ENCODE results near the gene MCTP2. TPM values are rescaled to one million over a fixed set of nuclear protein-coding genes. Genes with fewer than 3 reads are reported as not detected.
"Not testable (repeated sequence)": the region's sequence is repeated elsewhere in the genome, so short reads cannot be mapped to it uniquely, and the experiment has no call there.

Gene MCTP2
- total and polyA plus RNA-seq, 5 experiments from 2014 or later: 1.8 to 14.9 (median 5.6) TPM

DNA sequence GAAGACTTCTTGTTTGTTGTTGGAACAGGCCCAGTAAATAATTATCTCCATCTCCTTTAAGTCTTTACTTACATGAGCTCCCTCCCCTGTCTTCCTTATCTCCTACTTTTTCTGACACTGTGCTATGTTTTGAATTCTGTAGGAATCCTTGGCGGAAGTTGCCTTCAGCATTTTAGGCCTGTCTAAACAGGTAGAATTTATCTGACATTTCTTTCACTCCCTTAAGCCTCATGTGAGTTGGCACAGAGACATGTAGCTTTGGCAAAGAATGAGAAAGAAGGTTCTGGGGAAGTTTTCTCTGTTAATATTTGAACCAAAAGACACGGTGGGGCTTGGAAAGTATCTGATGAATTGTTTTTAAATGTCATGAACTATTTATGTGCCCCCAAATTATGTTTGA is 8.1 kb downstream of the MCTP2 start:
- POLR2A ChIA-PET: interaction anchor here (1.5 kb wide), 1 partner anchor 8 kb away, joined by 9 read pairs; the partner anchor contains the start of gene MCTP2
- Mint-ChIP-seq H3K27ac (peak overlapping the region in 3 of 10 donors; percentile 28 to 84 (median 63)), H3K4me3 (no peak overlapping the region), H3K27me3 (no peaks in the 10 kb centered on the region), H3K9me3 (no peaks in the 10 kb centered on the region), H3K4me1 (peaks cover 15 to 76% (median 25%) of the 10 kb centered on the region in 4 donors), H3K36me3 (no peaks in the 10 kb centered on the region)
- DNase-seq: no peak
- no peak for ATAC-seq

GRCh38 chr15:94240480-94240879 is 9.1 kb downstream of the MCTP2 start:
- ATAC-seq: no peak
- POLR2A ChIA-PET: interaction anchor here (0.6 to 1.5 kb wide), 2 partner anchors 9 to 42 kb away, joined by 5 to 9 read pairs; partner anchors contain the start of gene MCTP2
- Mint-ChIP-seq H3K4me3 (no peak overlapping the region), H3K27me3 (no peaks in the 10 kb centered on the region), H3K9me3 (no peaks in the 10 kb centered on the region), H3K4me1 (peaks cover 13 to 67% (median 25%) of the 10 kb centered on the region in 4 donors), H3K36me3 (no peaks in the 10 kb centered on the region), H3K27ac (peak overlapping the region in 1 of 10 donors; percentile 84)
- DNase-seq: no peak

DNA sequence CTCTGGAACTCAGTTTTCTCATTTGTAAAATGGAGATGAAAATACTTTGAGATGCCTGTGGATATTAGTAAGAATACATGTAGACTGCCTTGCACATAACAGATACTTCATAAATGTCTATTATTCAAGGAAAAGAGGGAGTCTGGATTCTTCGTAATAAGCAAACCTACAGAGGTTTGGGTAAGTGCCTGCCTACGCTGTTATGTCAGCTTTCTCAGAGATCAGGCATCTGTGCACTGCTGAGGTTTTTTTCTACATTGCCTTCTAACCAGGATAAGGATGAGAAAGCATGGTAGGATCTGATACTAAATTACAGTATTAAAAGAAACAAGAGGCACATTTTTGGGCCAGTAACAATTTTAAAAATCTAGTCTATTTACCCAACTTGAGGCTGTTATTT is 10.9 kb downstream of the MCTP2 start:
- Mint-ChIP-seq H3K27me3 (no peaks in the 10 kb centered on the region), H3K4me1 (peaks cover 6 to 58% (median 18%) of the 10 kb centered on the region in 4 donors), H3K9me3 (no peaks in the 10 kb centered on the region), H3K27ac (peak overlapping the region in 1 of 10 donors; percentile 26), H3K36me3 (peaks cover 0 to 2% (median 0%) of the 10 kb centered on the region in 3 donors), H3K4me3 (no peak overlapping the region)
- POLR2A ChIA-PET: no interaction called here
- DNase-seq (no peak), ATAC-seq (no peak)

DNA sequence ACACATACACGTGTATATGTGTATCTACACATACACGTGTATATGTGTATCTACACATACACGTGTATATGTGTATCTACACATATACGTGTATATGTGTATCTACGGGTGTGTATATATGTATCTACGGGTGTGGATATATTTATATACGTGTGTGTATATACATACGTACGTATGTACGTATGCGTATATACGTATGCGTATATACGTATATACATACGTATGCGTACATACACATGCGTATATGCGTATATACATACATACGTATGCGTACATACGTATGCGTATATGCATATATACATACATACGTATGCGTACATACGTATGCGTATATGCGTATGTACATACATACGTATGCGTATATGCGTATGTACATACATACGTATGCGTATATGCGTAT is 11.6 kb downstream of the MCTP2 start:
- ATAC-seq, H3K4me3 Mint-ChIP-seq, H3K9me3 Mint-ChIP-seq, H3K36me3 Mint-ChIP-seq, H3K27me3 Mint-ChIP-seq, H3K27ac Mint-ChIP-seq, DNase-seq, POLR2A ChIA-PET: not testable (repeated sequence)
- peaks cover 8 to 55% (median 16%) of the 10 kb centered on the region in 4 donors for H3K4me1 Mint-ChIP-seq

DNA sequence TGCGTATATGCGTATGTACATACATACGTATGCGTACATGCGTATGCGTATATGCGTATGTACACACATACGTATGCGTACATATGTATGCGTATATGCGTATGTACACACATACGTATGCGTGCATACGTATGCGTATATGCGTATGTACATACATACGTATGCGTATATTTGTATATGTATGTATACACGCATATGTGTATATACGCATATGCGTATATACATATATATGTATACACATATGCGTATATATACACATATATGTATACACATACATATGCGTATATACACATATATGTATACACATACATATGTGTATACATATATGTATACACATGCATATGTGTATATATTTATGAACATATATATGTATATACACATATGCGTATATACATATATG is 12.1 kb downstream of the MCTP2 start:
- POLR2A ChIA-PET: no interaction called here
- DNase-seq: no peak
- H3K27ac Mint-ChIP-seq: no peak overlapping the region
- peaks cover 8 to 54% (median 15%) of the 10 kb centered on the region in 4 donors for H3K4me1 Mint-ChIP-seq
- no peak for ATAC-seq
- H3K9me3 Mint-ChIP-seq: no peaks in the 10 kb centered on the region
- H3K27me3 Mint-ChIP-seq: no peaks in the 10 kb centered on the region
- H3K36me3 Mint-ChIP-seq: peaks cover 0 to 2% (median 0%) of the 10 kb centered on the region in 3 donors
- no peak overlapping the region for H3K4me3 Mint-ChIP-seq

DNA sequence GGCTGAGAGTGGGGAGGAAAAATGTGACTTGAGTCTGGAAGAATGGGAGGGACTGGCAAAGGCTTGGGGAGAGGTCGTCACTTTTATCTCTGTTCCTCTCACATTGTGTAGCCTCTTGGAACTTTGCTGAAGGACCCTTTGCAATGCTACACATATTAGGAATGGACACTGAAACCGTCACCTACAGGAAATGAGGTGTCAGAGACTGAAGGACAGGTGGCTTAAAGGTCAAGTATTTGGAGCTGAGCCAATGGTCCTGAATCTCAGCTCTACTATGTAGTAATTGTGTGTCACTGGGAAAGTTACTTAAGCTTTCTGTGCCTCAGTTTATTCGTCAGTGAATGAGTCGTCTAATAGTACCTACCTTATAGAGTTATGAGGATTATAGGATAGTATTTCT is 14.7 kb downstream of the MCTP2 start:
- Mint-ChIP-seq H3K27me3 (no peaks in the 10 kb centered on the region), H3K9me3 (no peaks in the 10 kb centered on the region), H3K27ac (no peak overlapping the region), H3K4me3 (no peak overlapping the region), H3K36me3 (peaks cover 0 to 2% (median 0%) of the 10 kb centered on the region in 3 donors), H3K4me1 (peaks cover 3 to 51% (median 5%) of the 10 kb centered on the region in 4 donors)
- POLR2A ChIA-PET: no interaction called here
- ATAC-seq (no peak), DNase-seq (no peak)

DNA sequence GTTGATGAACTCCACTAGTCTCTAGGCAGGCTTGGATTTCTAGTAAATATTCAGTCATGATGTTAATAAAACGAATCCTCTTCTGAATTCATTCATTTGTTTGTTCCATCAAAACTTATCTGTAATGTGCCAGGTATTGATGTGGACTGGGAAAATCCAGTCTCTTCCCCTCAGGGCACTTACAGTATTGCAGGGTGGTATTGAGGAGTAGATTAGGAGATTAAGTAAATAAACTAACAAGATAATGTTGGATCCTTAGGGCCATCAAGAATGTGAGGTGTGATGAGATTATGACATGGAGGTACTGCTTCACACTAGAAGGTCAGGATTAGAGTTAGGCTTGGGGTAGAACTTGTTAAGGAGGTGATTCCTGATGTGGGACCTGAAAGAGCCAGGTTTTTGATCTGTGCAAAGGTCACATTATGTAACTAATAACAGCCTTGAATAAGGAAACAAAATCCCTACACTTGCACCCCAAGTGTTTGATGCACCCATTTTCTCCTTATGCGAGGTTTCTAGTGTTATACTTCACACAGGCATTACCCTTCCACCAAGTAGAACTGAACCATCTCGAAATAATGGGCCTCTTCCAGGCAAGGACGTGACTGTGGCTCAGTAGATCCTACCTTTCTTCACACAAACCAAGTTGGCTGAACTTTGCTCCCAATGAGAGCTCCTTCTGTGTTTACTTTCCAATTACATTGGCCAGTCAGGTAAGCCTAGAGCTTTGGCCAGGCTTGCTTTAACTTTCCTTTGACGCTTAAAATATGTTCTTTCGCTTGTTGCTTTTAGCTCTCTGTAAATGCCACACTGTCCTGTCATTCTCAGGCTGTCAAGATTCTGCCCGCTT is 16.7 kb downstream of the MCTP2 start:
- H3K4me3 Mint-ChIP-seq: no peak overlapping the region
- H3K27me3 Mint-ChIP-seq: no peaks in the 10 kb centered on the region
- peaks cover 0 to 3% (median 0%) of the 10 kb centered on the region in 9 donors for H3K9me3 Mint-ChIP-seq
- DNase-seq: no peak
- peak overlapping the region in 1 of 10 donors; percentile 38 for H3K27ac Mint-ChIP-seq
- ATAC-seq: no peak
- peaks cover 5 to 50% (median 10%) of the 10 kb centered on the region in 4 donors for H3K4me1 Mint-ChIP-seq
- peaks cover 0 to 11% (median 10%) of the 10 kb centered on the region in 3 donors for H3K36me3 Mint-ChIP-seq
- POLR2A ChIA-PET: no interaction called here

- POLR2A ChIA-PET: no interaction called here
- peaks cover 10 to 73% (median 20%) of the 10 kb centered on the region in 4 donors for H3K4me1 Mint-ChIP-seq
- DNase-seq (no peak), ATAC-seq (no peak)
- peaks cover 0 to 7% (median 2%) of the 10 kb centered on the region in 9 donors for H3K9me3 Mint-ChIP-seq
- H3K4me3 Mint-ChIP-seq: no peak overlapping the region
- H3K27ac Mint-ChIP-seq: no peak overlapping the region
- H3K36me3 Mint-ChIP-seq: peaks cover 0 to 16% (median 10%) of the 10 kb centered on the region in 3 donors
- no peaks in the 10 kb centered on the region for H3K27me3 Mint-ChIP-seq
These were observed 19.4 kb downstream of the MCTP2 start for GRCh38 chr15:94250801-94251200.

DNA sequence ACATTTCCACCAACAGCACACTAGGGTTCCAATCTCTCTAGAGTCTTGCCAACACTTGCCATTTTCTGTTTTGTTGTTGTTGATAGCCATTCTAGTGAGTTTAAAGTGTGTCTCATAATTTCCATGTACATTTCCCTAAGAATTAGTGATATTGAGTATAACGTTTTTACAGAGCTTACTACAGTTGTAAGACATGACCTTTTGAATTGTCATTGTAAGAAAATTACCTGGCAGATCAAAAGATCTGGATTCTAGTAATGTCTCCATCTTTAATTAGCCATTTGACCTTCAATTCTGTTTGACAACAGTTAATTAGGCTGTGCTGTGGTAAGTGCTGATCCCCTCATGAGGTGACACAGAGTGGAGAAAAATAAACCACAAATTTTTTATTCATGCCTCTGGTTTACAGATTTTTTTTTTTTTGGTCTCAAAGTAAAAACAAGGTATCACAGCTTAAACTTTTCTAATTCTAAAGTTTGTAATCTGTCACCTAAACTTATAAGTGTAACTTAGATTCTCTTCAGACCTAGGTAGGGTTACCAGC is 20.9 kb downstream of the MCTP2 start:
- DNase-seq (no peak), ATAC-seq (no peak)
- H3K27ac Mint-ChIP-seq: peak overlapping the region in 1 of 10 donors; percentile 12
- peaks cover 12 to 79% (median 21%) of the 10 kb centered on the region in 4 donors for H3K4me1 Mint-ChIP-seq
- H3K4me3 Mint-ChIP-seq: no peak overlapping the region
- peaks cover 0 to 16% (median 7%) of the 10 kb centered on the region in 3 donors for H3K36me3 Mint-ChIP-seq
- H3K27me3 Mint-ChIP-seq: no peaks in the 10 kb centered on the region
- POLR2A ChIA-PET: no interaction called here
- H3K9me3 Mint-ChIP-seq: peaks cover 0 to 7% (median 2%) of the 10 kb centered on the region in 9 donors

DNA sequence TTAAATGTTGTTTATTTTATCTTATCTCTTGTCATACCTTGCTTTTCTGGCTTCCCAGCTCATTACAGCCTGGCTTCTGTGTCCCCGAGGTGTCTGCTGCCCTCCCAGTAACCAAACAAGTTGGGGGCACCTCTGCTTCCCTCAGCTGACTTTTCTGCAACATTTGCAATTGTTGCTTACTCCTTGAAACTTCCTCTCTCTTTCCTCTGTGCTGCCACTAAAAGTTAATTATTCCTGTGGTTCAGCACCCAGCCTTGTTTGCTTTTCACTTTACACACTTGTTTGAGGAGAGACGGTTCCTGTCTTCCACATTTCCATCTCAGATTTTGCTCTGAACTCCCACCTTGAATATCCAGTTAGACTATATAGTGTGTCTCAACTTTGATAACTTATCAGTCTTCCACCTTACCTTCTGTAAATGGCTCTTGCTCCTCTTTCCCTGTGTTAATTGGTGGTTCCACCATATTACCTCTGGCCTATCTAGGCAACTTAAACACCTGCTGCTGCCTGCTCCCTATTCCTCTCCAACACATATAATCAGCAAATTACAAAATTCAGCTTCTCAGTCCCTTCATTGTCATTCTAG is 21.6 kb downstream of the MCTP2 start:
- DNase-seq (no peak), ATAC-seq (no peak)
- Mint-ChIP-seq H3K36me3 (peaks cover 0 to 16% (median 7%) of the 10 kb centered on the region in 3 donors), H3K27me3 (no peaks in the 10 kb centered on the region), H3K27ac (peak overlapping the region in 2 of 10 donors; percentile 11 to 43), H3K4me3 (peak overlapping the region in 3 of 10 donors; percentile 13 to 33 (median 23)), H3K4me1 (peaks cover 10 to 78% (median 20%) of the 10 kb centered on the region in 4 donors), H3K9me3 (peaks cover 0 to 7% (median 2%) of the 10 kb centered on the region in 9 donors)
- POLR2A ChIA-PET: no interaction called here

- Mint-ChIP-seq H3K36me3 (peaks cover 0 to 16% (median 7%) of the 10 kb centered on the region in 3 donors), H3K27ac (peak overlapping the region in 1 of 10 donors; percentile 43), H3K4me1 (peaks cover 10 to 80% (median 22%) of the 10 kb centered on the region in 4 donors), H3K27me3 (no peaks in the 10 kb centered on the region), H3K4me3 (peak overlapping the region in 4 of 10 donors; percentile 14 to 40 (median 36)), H3K9me3 (peaks cover 0 to 7% (median 2%) of the 10 kb centered on the region in 9 donors)
- POLR2A ChIA-PET: no interaction called here
- DNase-seq (no peak), ATAC-seq (peak in 1 of 2 donors; percentile 42)
These were observed 22.4 kb downstream of the MCTP2 start for GRCh38 chr15:94253742-94254141.

DNA sequence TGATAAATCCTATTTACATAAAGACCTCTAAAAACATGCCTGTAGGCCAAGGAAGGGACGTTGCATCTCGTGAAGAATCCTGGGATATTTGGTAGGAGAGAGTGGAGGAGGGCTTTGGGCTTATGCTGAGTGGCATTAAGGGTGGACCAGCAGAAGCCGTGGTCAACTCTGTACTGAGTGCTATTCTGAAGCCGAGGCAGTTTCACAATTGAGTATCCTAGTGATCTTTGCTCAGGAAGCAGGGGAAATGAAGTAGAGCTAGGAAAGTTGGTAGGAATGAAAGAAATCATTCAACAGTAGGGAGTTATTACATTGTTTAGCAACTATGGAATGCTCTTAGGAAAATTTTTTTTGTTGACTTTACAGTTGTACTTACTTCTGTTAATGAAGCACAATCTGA is 24.2 kb downstream of the MCTP2 start:
- H3K4me3 Mint-ChIP-seq: no peak overlapping the region
- H3K27me3 Mint-ChIP-seq: no peaks in the 10 kb centered on the region
- H3K36me3 Mint-ChIP-seq: peaks cover 0 to 16% (median 7%) of the 10 kb centered on the region in 3 donors
- peaks cover 0 to 7% (median 2%) of the 10 kb centered on the region in 9 donors for H3K9me3 Mint-ChIP-seq
- H3K27ac Mint-ChIP-seq: no peak overlapping the region
- ATAC-seq (no peak), DNase-seq (no peak)
- H3K4me1 Mint-ChIP-seq: peaks cover 15 to 83% (median 28%) of the 10 kb centered on the region in 4 donors
- POLR2A ChIA-PET: no interaction called here
